IPS DF 4.7 (cell line): ENCODE data around the gene PEX14.

ENCODE experiments used
- DNase-seq: peaks from one replicate; pipeline ENCODE4 v3.0.0-alpha.2; 2013; ENCODE audit warnings: low spot score; ENCODE audit errors: extremely low read depth

PEX14 gene

DNA sequence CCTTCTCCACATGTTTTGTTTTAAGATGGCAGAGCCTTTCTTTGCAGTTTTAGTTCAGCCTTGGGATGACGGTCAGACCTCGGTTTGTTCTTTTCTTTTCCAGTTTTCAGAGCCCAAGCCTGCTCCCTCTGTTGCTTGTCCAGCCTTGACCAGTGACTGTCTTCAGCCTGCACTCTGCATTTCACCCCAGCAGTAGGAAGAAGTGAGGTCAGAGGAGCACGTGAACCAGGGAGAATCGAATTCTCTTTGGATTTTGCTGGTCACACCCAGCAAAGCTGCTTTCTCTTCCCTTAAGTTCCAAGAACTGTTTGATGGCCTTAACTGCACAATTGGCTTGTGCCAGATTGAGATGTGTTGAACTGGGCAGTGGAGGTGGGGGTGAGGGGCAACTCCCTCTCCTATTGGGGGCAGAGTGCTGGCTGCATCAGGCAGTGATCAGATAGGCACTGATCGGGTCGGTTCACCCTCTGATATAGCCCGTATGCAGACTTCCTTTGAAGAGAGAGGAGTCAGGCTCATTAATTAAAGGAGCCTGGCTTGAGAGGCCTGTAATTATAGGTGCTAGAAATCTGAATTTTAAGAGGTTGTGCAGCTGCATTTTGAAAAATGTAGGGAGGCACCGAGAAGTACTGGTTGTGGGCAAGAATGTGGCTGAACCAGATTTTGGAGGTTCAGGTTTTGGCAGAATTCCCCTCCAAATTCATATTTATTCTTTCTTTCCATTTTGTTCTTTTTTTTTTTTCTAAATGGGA lies 42.4 kb downstream of the PEX14 start:
- DNase-seq: no peak

DNA sequence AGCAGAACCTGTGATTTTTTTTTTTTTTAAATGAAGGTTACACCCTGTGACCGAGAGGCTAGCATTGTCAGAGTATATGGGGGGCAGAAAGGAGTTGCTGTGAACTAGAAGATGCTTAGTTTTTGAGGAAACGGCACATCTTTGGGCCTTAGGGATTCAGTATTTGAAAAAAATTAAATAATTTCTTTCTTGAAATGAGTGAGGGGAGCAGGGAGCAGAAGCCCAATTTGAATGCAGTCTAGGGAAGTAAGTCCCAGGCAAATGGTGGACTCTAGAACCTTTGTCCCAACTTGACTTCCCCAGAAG lies 42.9 kb downstream of the PEX14 start:
- DNase-seq: no peak

DNA sequence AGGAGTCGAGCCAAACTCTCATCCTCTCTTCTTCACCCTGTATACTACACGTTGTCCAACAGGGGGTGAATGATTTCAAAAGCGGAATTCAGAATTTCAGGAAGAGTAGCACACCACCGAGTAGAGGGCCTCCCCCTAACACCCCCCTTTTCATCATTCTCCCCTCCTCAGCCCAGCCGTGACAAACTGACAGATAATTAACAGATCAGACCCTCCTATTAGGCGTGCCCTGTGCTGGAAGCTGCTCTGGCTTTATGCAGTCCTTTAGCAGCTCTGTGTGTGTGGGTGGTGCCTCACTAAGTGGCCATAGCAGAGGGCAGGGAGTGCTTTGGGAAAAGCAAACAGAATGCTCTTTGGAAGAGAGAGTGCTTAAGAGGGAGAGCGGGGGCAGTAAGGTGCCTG lies 44.3 kb downstream of the PEX14 start:
- DNase-seq: no peak

DNA sequence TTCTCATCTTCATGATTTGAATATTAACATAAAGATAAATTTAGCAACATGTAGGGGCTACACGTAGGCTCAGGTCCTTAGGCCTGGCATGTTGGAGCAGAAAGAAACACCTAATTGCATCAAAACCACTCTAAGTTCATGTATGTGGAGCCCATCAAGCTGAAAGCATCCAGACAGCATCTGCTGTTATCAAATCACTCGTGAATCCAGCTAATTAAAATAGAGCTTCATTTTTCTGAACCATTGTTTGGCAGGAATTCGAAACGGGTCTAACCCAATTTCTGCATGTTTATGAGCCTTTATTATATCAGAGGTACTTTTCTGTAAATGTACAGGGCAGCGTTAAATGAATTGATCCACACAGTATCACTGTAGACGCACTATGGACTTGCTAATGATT lies 45.7 kb downstream of the PEX14 start:
- DNase-seq: no peak

DNA sequence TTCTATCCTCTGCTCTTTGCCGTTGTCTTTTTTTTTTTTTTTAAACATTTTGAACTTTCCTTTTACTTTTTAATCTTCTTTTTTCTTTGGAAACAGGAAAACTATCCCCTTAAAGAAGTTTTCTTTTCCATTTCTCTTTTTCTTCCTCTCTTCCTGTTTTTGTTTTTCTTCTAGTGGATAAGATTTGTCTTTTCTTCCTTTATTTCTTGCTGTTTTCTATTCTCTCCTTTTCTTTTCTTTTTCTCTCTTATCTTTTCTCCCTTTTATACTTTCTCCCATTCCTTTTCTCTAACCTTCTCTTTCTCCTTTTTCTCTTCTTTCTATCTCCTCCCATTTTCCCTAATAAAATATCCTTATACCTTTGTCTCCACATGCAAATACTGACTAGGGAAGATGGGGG lies 46.2 kb downstream of the PEX14 start:
- DNase-seq: no peak

DNA sequence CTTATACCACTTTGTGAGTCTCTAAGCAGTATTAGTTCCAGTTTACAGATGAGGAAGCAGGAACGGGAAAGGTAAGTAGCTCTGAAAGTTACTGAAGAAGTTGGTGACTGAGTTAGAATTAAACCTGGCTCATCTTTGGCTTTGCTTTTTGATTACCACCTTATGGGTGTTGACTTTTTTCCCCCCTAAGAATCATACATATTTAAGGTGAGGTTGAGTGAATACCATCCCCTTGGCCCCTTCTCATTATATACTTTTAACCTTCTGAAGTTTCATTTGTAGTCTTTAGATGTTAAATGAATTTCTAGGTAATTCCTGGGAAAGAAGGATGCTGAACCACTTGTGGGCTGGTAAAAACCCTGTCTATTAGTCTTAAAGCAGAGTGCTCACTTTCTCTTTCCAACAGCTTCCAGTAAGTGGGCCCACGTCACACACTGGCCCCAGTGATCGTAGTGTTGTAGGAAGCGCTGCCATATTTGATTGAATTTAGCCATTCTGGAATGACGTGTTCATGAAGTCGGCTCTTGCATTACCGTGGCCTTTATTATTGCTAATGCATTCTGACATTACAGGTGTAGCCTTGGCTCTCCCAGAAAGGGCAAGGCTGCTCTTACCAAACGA lies 46.9 kb downstream of the PEX14 start:
- DNase-seq: no peak

DNA sequence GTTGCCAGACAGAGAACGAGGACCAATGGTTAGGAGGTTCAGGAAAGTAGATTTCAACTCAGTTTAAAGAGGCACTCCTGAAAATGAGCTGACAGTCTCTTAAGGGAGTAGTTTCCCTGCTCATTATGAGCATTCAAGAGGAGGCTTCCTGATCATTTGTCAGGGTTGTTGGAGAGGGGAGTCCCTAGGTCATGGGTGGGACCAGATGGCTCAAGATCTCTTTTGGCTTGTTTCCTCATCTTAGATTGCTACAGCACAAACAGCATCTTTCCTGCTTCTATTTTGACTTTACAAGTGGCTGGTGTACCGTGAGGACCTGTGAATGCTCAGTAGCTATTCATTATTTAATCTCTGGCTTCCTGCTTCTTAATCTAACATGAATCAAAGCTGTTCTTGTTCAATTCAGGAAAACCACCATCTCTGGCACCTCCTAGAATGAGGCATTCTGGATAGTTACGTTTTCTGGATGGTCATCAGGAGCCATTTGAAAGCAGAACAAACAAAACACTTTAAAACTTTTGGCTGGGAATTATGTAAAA lies 47.6 kb downstream of the PEX14 start:
- DNase-seq: no peak

DNA sequence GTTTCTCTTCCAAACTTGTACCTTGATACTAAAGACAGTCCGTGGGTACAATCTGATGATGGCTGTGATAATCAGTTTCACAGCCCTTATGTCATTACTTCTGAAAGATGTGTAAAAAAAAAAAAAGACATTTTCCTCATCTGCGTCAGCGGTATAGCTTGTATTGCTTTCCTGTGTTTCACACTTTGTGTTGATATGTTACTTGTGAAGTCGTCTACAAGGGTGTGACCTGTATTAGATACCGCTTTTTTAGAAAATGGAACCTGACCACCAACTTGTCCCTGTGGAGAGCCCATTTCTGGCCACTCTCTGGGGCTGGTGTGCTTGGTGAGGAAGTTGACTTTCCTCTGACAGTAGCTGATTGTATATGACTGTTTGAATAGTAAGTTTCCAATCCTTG lies 50.5 kb downstream of the PEX14 start:
- DNase-seq: no peak

DNA sequence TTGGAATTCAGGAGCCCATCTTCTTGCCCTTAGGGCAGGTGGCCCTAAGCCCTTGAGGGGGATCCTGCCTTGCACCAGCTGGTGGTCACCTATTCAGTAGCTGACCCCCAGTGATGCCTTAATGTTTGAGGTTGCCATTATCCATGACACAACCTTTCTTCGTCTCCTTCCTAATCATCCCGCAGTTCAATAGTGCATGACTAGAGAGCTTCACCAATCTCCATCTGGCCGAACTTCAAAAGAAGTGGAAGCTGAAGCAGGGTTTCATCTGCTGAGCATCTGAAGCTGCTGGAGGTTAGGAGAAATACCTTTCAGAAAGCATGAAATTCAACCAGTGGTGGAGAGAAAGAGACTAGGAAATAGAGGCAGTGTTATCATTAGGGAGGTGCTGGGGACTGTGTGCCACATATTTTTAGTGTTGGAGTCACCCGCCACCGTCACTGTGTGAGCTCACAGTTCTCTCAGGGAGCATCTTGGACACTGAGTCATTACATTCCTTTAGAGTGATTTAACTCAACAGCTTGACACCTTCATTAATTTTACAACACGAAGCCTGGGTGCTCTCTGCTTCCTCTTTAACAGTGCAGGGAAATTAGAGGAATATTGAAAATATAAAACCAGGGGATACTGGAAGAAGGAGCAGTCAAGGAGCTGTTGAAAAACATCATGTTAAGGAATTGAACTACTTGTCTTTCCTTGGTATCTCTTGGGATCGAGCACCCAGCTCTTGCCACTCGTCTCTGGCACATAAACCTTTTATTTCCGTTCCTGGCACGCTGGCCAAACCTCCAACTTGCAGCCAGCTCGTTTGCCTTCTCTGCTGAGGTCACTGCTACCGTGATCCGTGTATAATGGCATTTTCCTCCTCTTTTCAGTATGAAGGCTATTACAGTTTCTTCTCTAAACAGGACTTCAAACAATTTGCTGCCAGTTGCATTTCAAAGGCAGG lies 53.6 kb downstream of the PEX14 start:
- DNase-seq: no peak

DNA sequence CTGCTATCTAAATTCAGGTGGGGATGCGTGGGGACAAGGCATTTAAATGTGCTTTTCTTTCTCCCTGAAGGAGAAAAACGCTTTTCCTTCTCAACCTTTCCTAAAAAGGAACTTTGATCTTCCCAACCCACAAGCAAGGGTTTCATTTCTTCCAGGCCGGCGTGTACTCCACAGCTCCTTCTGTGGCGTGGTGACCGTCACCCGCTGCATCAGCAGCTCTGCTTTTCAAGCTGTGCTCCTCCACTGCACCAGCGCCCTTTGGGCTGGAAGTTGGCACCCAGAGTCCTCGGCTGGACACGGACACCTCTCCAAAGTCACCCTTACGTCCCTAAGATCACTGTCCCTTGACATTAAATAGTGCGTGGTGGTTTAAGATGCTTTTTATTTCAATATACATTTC lies 54.3 kb downstream of the PEX14 start:
- DNase-seq: no peak

DNA sequence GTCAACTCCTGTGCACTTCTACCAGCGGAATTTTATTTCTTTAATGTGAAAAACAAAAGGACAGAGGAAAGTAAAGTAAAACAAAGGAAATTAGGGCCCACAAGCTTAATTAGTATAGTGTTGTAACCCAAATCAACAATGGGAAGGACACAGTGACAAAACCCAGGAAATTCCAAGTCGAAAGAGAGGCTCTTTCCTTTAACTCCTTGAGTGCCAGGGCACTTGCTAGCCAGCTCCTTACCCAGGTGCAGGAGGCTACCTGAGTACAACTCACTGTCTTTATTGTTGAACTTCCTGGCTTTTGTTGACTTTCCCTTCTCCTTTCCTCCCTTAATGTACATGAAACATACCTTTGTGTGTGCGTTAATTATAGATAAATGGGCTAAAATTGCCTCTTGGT lies 55.0 kb downstream of the PEX14 start:
- DNase-seq: no peak

DNA sequence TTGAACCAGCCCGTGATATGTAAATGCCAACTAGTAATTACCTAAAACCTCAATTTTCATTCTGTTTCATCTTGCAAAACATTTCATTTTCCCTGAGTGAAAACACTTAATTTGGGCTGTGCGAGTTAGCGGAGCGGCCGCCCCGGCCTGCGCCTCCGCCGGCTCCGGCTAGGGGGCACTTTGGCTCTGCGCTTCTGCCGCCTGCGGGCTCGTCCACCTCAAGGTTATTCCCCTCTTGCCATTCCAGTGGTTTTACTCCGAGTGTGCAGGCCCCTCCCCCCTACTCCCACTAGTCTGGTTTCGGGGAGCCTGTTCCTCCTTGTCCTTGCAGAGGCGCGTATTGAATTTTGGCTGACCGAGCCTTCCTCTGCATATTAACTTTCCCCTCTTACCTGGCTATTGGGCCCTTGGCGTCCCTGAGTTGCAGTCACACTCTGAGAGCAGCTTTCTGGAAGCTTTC lies 55.6 kb downstream of the PEX14 start:
- no peak for DNase-seq

DNA sequence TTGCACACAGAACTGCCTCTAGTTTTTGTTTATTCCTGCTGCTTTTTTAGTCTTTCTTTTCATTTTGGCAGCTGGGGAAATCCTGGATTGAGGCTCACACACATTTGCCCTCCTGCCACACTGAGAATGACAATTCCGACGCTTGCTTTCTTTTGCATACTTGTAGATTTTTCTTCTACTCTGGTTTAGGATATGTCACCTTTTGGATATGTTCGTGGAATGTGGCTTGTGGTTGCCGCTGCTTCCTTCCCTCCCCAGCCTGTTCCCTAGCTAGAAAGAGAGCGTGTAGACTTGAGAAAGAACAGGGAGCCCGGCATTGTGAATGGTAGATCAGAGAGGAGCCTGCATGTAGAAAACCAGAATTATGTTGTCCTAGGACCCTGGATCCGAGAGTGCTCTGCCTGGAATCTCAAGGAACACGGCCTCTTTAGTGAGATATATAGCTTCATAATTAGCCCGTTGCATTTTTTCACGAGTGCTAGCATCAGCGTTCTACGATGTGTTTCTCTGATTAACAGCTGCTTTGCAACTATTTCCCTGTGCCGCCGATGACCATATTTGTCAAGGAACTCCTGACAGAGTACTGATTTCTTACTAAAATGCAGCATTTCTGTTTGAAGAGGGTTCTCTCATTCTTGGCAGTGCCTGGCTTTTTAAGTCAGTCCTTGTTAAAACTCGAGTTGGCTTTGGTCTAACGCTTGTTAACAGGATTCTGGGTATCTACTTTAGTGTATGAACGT lies 56.2 kb downstream of the PEX14 start:
- no peak for DNase-seq

DNA sequence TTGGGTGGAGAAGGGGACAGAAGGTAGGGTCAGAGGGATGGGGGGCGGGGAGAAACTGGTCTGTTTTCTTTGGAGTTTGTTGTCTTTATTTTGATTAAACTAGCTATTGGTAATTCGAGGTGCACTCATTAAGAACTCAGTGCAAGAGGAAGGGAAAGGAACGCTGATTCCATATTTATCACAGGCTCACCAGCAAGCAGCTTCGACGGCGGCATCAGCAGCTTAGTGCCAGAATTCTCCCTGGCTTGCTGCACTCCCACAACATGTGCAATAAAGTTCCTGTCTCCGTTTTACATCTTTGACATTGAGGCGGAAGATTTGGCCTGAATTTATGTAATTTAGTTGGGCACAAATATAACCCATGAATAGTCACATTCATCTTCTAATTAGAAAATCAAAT lies 57.6 kb downstream of the PEX14 start:
- DNase-seq: no peak

DNA sequence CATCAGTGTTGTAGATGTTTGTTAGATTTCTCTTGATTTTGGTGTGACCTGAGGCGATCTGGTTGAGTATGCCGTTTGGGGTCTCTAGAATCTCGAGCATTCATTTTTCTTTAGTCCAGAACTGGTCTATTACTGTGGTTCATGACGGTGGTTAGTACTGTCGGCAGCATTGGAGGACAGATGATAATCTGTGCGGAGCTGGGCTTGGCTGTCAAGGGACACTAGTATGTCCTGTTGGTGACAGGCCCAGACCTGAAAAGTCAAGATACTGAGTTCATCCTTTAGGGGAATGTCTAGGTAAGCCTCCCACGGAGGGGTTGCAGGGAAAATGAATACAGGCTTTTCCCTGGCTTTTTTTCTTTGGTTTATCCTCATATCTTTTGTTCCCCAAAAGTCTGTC lies 59.8 kb downstream of the PEX14 start:
- DNase-seq: no peak

DNA sequence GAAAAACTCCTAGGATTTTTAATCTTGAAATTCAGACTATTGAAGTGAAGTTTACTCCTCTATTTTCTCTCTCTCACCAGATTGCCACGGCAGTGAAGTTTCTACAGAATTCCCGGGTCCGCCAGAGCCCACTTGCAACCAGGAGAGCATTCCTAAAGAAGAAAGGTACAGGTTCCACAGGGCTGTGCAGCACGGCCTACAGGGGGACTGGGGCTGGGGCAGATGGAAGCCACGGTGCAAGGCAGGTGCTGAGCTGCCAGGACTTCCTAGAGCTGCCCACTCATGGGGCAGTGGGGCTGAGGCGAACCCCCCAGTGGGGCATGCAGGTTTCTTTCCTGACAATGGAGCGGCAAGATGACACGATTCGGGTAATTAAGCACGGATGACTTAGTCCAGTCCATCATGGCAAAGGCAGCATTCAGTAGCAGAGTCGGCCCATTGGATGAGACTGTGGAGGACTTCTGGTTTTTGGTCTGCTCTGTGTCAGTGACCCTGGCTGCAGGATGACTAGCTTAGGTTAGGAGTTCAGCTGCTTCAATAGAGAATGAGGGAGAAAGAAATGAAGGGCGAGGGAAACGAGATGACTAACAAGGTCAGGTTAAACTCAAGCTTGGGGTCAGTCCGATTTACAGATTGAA lies 61.5 kb downstream of the PEX14 start:
- DNase-seq: no peak

DNA sequence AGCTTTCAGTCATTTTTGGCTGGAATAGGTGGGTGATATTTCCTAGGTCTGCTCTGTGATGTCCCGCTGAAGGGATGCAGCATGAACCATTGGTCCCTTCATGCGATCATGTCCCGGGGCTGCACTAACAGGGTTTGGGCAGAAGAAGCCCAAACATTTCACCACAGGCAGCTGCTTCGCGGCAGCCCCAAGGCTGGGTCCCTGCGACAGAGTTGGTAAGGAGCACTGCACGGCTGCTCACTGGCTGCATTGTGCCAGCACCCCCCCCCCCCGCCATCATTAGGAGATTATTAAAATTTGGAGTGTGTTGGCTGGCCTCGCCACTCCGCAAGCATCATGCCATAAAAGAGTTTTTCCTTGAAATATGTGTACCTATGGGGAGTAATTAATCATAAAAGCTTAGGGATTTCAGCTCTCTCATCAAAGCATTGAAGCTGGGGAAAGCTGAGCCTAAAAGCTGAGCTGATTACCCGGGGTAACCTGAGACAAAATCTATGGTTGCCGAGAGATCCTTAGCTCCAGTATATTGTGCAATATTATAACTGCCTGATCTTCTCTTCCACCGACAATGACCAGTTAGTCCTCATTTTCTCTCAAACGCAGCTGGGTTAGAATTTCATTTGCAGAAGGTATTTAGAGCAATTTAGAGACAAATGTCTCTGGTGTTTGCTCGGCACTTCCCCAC lies 62.5 kb downstream of the PEX14 start:
- DNase-seq: no peak

DNA sequence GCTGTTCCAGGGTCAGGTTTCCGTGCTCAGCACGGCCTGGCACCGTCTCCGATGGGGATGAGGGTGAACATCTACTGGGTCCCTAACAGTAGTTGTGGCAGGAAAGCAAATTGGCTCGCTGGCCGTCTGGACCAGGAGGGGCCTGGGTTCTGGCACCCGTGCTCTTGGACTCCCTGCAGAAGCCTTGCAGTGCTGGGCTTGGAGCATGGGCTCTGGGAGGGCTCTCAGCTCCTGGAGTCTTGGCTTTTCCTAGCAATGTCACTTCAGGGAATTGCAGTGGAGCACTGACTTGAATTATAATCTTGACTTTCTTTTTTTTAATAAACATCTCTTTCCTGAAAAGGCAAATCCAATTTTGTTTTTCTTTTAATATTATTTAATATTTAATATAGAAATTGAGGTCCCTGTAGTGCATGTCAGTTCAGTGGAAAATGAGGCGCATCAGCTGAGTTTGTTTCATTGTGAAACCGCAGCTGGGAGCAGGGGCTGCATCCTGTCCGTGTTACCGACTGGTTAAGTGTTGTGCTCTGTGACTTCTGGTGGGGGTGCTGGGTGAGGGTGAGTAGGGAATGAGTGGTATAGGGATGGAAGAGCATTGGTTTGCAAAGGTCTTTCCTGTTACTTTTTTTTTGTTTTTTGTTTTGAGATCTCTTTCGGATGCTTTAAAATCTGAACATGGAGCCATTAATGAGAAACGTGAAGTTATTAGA lies 64.1 kb downstream of the PEX14 start:
- no peak for DNase-seq

DNA sequence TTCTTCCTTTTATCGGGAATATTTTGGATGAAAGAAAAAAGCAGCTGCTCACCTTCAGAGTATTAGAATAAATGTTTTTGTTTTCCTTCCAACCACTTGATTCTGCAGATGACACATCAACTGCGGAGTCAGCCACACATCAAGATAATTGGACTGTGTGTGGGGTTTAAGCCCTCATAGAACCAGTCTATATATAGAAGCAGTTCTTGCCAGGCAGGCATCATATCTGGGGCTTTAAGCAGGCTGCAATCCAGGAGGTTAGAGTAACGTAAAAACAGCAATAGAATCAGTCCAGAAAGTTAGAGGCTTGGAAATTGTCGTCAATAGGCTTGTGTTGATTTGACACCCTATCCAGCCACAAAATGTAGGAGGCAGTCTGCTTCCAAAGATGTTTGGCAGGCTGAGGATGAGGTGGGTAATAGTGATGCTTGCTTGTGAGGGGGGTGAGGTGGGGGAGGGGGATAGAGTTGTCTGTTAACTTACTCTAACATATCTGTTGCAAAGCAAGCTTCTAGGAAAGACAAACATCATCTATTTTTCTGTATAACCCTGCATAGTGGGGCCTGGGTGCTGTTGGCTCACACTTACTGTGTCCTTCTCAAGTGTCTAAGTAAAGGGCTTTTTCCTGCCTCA lies 64.8 kb downstream of the PEX14 start:
- no peak for DNase-seq
